SK-N-SH (cell line): Measurements from ENCODE around the gene TGIF1. TPM values are rescaled to one million over a fixed set of nuclear protein-coding genes. Genes with fewer than 3 reads are reported as not detected.
A peak's percentile ranks its signal among the peaks of the same experiment; 100 is the strongest.

Experiments
- CTCF ChIA-PET: fragments of 300-600, 350-600 bp; formaldehyde crosslinking; extraction: SDS; loops from one replicate; lab custom pipeline; 2021; lab: Yijun Ruan, JAX
- POLR2A ChIA-PET: fragments of 350-600 bp; sonication (Branson Sonifier 250); formaldehyde crosslinking; extraction: SDS; loops from one replicate; lab custom pipeline; 2020; ENCODE audit warnings: antibody characterized with exemption, inconsistent platforms; lab: Yijun Ruan, JAX
- DNase-seq: peaks from one replicate; pipeline ENCODE4 v3.0.0; 2012
- H2AFZ ChIP-seq: fragments of 200-600 bp; sonication (generic); 2 replicates; pipeline ENCODE4 v1.8.1; 2016; ENCODE audit warnings: antibody characterized with exemption, mild to moderate bottlenecking, low read depth
- H3F3A ChIP-seq: fragments of 200-600 bp; sonication (generic); replicated peaks from 2 replicates; pipeline ENCODE3; 2016; ENCODE audit warnings: antibody characterized with exemption, mild to moderate bottlenecking; ENCODE audit not compliant: insufficient read depth
- H3K27ac ChIP-seq, 2 experiments: fragments of 200-500 bp in 1 of 2; fragments of 200-600 bp in 1 of 2; sonication (Bioruptor generic) in 1 of 2; sonication (generic), shearing (Covaris generic) in 1 of 2; 2 replicates each; pipeline versions ENCODE4 v1.5.1 to v1.6.1; 2014 to 2016; ENCODE audit warnings: low read depth in 2 of 2, inconsistent platforms in 1 of 2, low read length in 1 of 2, mild to moderate bottlenecking in 1 of 2, mixed read lengths in 1 of 2
- H3K27me3 ChIP-seq: fragments of 200-600 bp; sonication (generic), shearing (Covaris generic); 2 replicates; pipeline ENCODE4 v1.6.1; 2016; ENCODE audit warnings: mixed run types; ENCODE audit not compliant: insufficient read depth
- H3K36me3 ChIP-seq, 2 experiments: fragments of 200-500 bp in 1 of 2; fragments of 200-600 bp in 1 of 2; sonication (Bioruptor generic) in 1 of 2; sonication (generic) in 1 of 2; replicated peaks in 1 of 2; 2 replicates each; pipeline versions ENCODE3 to v1.5.1; 2014 to 2016; ENCODE audit warnings: low read length in 1 of 2, mild to moderate bottlenecking in 1 of 2; ENCODE audit not compliant: insufficient read depth in 2 of 2, control insufficient read depth in 1 of 2
- H3K4me1 ChIP-seq, 2 experiments: fragments of 200-500 bp in 1 of 2; fragments of 200-600 bp in 1 of 2; sonication (Bioruptor generic) in 1 of 2; sonication (generic), shearing (Covaris generic) in 1 of 2; 2 replicates each; pipeline versions ENCODE4 v1.5.1 to v1.6.1; 2014 to 2016; ENCODE audit warnings: low read depth in 1 of 2, low read length in 1 of 2, mixed run types in 1 of 2; ENCODE audit not compliant: insufficient read depth in 2 of 2, control insufficient read depth in 1 of 2
- H3K4me2 ChIP-seq: fragments of 200-600 bp; sonication (generic), shearing (Covaris generic); 2 replicates; pipeline ENCODE4 v1.6.1; 2017; ENCODE audit warnings: mixed run types
- H3K4me3 ChIP-seq, 2 experiments: fragments of 200-500 bp in 1 of 2; fragments of 200-600 bp in 1 of 2; sonication (Bioruptor generic) in 1 of 2; sonication (generic), shearing (Covaris generic) in 1 of 2; 2 replicates each; pipeline versions ENCODE4 v1.5.1 to v1.8.1; 2014 to 2016; ENCODE audit warnings: low read depth in 2 of 2, inconsistent platforms in 1 of 2, low read length in 1 of 2, mild to moderate bottlenecking in 1 of 2, mixed read lengths in 1 of 2, moderate library complexity in 1 of 2
- H3K79me2 ChIP-seq: fragments of 200-600 bp; sonication (generic); 2 replicates; pipeline ENCODE4 v1.8.1; 2017; ENCODE audit warnings: mild to moderate bottlenecking; ENCODE audit not compliant: insufficient read depth
- H3K9ac ChIP-seq: fragments of 200-600 bp; sonication (generic); 2 replicates; pipeline ENCODE4 v1.6.1; 2017; ENCODE audit warnings: mixed run types
- H3K9me2 ChIP-seq: fragments of 200-600 bp; sonication (generic); 2 replicates; pipeline ENCODE4 v1.6.1; 2017; ENCODE audit warnings: mixed run types
- H3K9me3 ChIP-seq: fragments of 200-600 bp; sonication (generic); 2 replicates; pipeline ENCODE4 v1.6.1; 2017; ENCODE audit warnings: mixed run types, mild to moderate bottlenecking, moderate library complexity
- H4K20me1 ChIP-seq: fragments of 200-600 bp; sonication (generic); 2 replicates; pipeline ENCODE4 v1.6.1; 2017; ENCODE audit warnings: mild to moderate bottlenecking, mixed run types; ENCODE audit not compliant: insufficient read depth
- CHD2 ChIP-seq: fragments of 150-350 bp; IDR thresholded peaks from 2 replicates; pipeline ENCODE4 v1.6.1; 2018; ENCODE audit warnings: low read length; ENCODE audit not compliant: partially characterized antibody
- EP300 ChIP-seq, 2 experiments: IDR thresholded peaks; 2 replicates each; pipeline versions ENCODE4 v1.4.0 to v1.6.1; 2012; ENCODE audit warnings: borderline replicate concordance in 1 of 2, low read depth in 1 of 2, low read length in 1 of 2
- EZH2phosphoT487 ChIP-seq: fragments of 200-600 bp; sonication (generic); IDR thresholded peaks from 2 replicates; pipeline ENCODE4 v1.6.1; 2017; ENCODE audit warnings: low read depth, mixed run types, mild to moderate bottlenecking, antibody characterized with exemption, moderate library complexity, borderline replicate concordance
- GABPA ChIP-seq: IDR thresholded peaks from 2 replicates; pipeline ENCODE4 v1.4.0; 2012; ENCODE audit warnings: low read depth, mild to moderate bottlenecking
- GATA2 ChIP-seq: sonication (generic); formaldehyde crosslinking; IDR thresholded peaks from 2 replicates; pipeline ENCODE4 v1.5.0; 2020; ENCODE audit warnings: mild to moderate bottlenecking, missing genetic modification reagents
- NRF1 ChIP-seq: IDR thresholded peaks from 2 replicates; pipeline ENCODE4 v1.6.1; 2012; ENCODE audit warnings: low read depth, mild to moderate bottlenecking, low read length
- RXRA ChIP-seq: IDR thresholded peaks from 2 replicates; pipeline ENCODE4 v1.4.0; 2012; ENCODE audit warnings: low read depth, mild to moderate bottlenecking, borderline replicate concordance
- SIN3A ChIP-seq: IDR thresholded peaks from 2 replicates; pipeline ENCODE4 v1.6.1; 2012; ENCODE audit warnings: low read depth, mild to moderate bottlenecking, low read length, moderate library complexity, borderline replicate concordance
- TAF1 ChIP-seq: IDR thresholded peaks from 2 replicates; pipeline ENCODE4 v1.6.1; 2012; ENCODE audit warnings: low read depth, mild to moderate bottlenecking, low read length, moderate library complexity, borderline replicate concordance
- TCF12 ChIP-seq: IDR thresholded peaks from 2 replicates; pipeline ENCODE4 v1.4.0; 2012
- TEAD4 ChIP-seq: IDR thresholded peaks from 2 replicates; pipeline ENCODE4 v1.4.0; 2012; ENCODE audit warnings: mild to moderate bottlenecking, borderline replicate concordance; ENCODE audit not compliant: insufficient read depth
- WGBS: methylation state at CpG from one replicate; pipeline ENCODE4 v1.1.6; 2017; ENCODE audit warnings: low lambda C conversion rate; 5-methylcytosine and 5-hydroxymethylcytosine counted together
- polyA plus RNA-seq, 3 experiments: library from polyadenylated mRNA; depleted of rRNA; stranded (reverse); fragments of >200 nt; gene quantifications; 2 replicates each; pipeline ENCODE4 v1.2.3, GENCODE V29; 2012
- TF ChIP-seq, protein P1 (sequence below): IDR thresholded peaks from 2 replicates; pipeline ENCODE4 v1.4.0; 2012; ENCODE audit warnings: low read depth, borderline replicate concordance
- TF ChIP-seq, protein P2 (sequence below): IDR thresholded peaks from 2 replicates; pipeline ENCODE4 v1.4.0; 2012; ENCODE audit warnings: low read depth, borderline replicate concordance
- TF ChIP-seq, protein P3 (sequence below): IDR thresholded peaks from 2 replicates; pipeline ENCODE4; 2012
- TF ChIP-seq, protein P4 (sequence below): IDR thresholded peaks from 2 replicates; pipeline ENCODE4 v1.4.0; 2012; ENCODE audit warnings: low read depth
- TF ChIP-seq, protein P5 (sequence below): fragments of 150-350 bp; IDR thresholded peaks from 2 replicates; pipeline ENCODE4 v1.6.1; 2017; ENCODE audit warnings: antibody characterized with exemption, low read length, low read depth, borderline replicate concordance

Gene TGIF1
- polyA plus RNA-seq, 1 of the 3 experiments (the other 2 are of a cell fraction): 113 TPM

DNA sequence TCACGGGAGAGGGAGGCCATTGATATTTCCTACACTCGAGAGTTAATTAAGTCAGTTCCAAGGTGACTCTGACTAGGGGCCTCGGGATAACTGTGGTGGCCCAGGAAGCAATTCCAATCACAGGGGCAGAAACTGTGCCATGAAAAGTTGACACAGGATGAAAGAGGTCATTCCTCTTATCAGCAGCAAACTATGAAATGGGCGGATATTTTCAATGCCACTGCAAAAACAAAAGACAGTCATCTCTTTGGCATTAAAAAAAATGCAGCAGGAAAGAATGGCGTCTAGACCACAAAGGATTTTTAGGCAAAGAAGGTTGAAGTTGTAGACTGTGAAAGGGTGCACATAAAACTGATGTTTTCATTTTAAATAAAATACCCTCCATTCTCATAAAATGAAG is 50.0 kb downstream of the TGIF1 start:
- Histone ChIP-seq H2AFZ (peak overlapping the region; percentile 89; the same call in 1 of the 2 replicates), H3K4me2 (peak overlapping the region; percentile 69; the same call in 1 of the 2 replicates)
- POLR2A ChIA-PET: no interaction called here

More for the DNA sequence above, 50.0 kb downstream of the TGIF1 start:
- no peak for DNase-seq
- 84% methylated on average over 5 of the region's 5 CpGs for WGBS
- H3K27me3 ChIP-seq: no peaks in the 10 kb centered on the region
- no peak overlapping the region for H3K27ac ChIP-seq
- H3K9ac ChIP-seq: no peak overlapping the region
- no peak for TF ChIP-seq TEAD4
- TF ChIP-seq, protein P1, sequence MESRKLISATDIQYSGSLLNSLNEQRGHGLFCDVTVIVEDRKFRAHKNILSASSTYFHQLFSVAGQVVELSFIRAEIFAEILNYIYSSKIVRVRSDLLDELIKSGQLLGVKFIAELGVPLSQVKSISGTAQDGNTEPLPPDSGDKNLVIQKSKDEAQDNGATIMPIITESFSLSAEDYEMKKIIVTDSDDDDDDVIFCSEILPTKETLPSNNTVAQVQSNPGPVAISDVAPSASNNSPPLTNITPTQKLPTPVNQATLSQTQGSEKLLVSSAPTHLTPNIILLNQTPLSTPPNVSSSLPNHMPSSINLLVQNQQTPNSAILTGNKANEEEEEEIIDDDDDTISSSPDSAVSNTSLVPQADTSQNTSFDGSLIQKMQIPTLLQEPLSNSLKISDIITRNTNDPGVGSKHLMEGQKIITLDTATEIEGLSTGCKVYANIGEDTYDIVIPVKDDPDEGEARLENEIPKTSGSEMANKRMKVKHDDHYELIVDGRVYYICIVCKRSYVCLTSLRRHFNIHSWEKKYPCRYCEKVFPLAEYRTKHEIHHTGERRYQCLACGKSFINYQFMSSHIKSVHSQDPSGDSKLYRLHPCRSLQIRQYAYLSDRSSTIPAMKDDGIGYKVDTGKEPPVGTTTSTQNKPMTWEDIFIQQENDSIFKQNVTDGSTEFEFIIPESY: no peak
- TF ChIP-seq GABPA: no peak
- TF ChIP-seq TAF1: no peak
- TF ChIP-seq EP300 (IDR thresholded peaks at IDR 0.05; ENCODE audit: borderline replicate concordance in 1 of 2, low read depth in 1 of 2, low read length in 1 of 2): no peak
- TF ChIP-seq, protein P2, sequence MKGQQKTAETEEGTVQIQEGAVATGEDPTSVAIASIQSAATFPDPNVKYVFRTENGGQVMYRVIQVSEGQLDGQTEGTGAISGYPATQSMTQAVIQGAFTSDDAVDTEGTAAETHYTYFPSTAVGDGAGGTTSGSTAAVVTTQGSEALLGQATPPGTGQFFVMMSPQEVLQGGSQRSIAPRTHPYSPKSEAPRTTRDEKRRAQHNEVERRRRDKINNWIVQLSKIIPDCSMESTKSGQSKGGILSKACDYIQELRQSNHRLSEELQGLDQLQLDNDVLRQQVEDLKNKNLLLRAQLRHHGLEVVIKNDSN: no peak
- TF ChIP-seq CHD2: no peak
- no peak for TF ChIP-seq NRF1
- no peak for TF ChIP-seq GATA2 (CRISPR knock-in tag)
- TF ChIP-seq, protein P3, sequence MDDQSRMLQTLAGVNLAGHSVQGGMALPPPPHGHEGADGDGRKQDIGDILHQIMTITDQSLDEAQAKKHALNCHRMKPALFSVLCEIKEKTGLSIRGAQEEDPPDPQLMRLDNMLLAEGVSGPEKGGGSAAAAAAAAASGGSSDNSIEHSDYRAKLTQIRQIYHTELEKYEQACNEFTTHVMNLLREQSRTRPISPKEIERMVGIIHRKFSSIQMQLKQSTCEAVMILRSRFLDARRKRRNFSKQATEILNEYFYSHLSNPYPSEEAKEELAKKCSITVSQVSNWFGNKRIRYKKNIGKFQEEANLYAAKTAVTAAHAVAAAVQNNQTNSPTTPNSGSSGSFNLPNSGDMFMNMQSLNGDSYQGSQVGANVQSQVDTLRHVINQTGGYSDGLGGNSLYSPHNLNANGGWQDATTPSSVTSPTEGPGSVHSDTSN: no peak
- TF ChIP-seq, protein P4, sequence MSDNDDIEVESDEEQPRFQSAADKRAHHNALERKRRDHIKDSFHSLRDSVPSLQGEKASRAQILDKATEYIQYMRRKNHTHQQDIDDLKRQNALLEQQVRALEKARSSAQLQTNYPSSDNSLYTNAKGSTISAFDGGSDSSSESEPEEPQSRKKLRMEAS: no peak
- TF ChIP-seq SIN3A: no peak
- TF ChIP-seq, protein P5, sequence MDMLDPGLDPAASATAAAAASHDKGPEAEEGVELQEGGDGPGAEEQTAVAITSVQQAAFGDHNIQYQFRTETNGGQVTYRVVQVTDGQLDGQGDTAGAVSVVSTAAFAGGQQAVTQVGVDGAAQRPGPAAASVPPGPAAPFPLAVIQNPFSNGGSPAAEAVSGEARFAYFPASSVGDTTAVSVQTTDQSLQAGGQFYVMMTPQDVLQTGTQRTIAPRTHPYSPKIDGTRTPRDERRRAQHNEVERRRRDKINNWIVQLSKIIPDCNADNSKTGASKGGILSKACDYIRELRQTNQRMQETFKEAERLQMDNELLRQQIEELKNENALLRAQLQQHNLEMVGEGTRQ: no peak
- TF ChIP-seq TCF12: no peak
- TF ChIP-seq EZH2phosphoT487: no peak
- TF ChIP-seq RXRA: no peak
- H3K79me2 ChIP-seq: no peaks in the 10 kb centered on the region
- CTCF ChIA-PET: interaction anchor here (1.0 to 1.4 kb wide), 2 partner anchors 86 to 203 kb away, joined by 3 to 5 read pairs; no protein-coding TSS in a partner anchor
- H3K36me3 ChIP-seq: no peaks in the 10 kb centered on the region
- H3F3A ChIP-seq: no peaks in the 10 kb centered on the region
- H3K4me3 ChIP-seq: no peak overlapping the region
- H4K20me1 ChIP-seq: no peaks in the 10 kb centered on the region
- H3K4me1 ChIP-seq: peaks cover 0 to 13% of the 10 kb centered on the region in 2 experiments; a peak in 2 of 4 replicates
- H3K9me3 ChIP-seq: no peaks in the 10 kb centered on the region
- no peaks in the 10 kb centered on the region for H3K9me2 ChIP-seq
